ENCODE data around the gene AJAP1. TPM values are rescaled to one million over a fixed set of nuclear protein-coding genes. Genes with fewer than 3 reads are reported as not detected.

The AJAP1 gene
- total and polyA plus RNA-seq, 2 of the 8 experiments (the other 6 are each of a cell fraction or from before 2014, with no cell fraction given) = 1.9 to 6.2 TPM

GRCh38 chr1:4711416-4712275 lies 57.2 kb downstream of the AJAP1 start:
- Histone ChIP-seq H4K20me1 (replicated peaks in 1 of 2; ENCODE audit: control insufficient read depth in 1 of 2, insufficient read depth in 2 of 2, low read length in 2 of 2) (peaks cover 0 to 12% of the 10 kb centered on the region in 2 experiments), H4K5ac (ENCODE audit: insufficient read length, low read depth, low read length) (no peak overlapping the region), H3K56ac (replicated peaks; ENCODE audit: insufficient read length, low read depth, low read length) (no peak overlapping the region), H3K4ac (replicated peaks; ENCODE audit: insufficient read length, low read depth, low read length) (no peak overlapping the region), H3K79me2 (ENCODE audit: control insufficient read depth in 1 of 2, insufficient read depth in 2 of 2, low read length in 2 of 2) (peaks cover 0 to 2% of the 10 kb centered on the region in 2 experiments; a peak in 1 of 4 replicates), H2AK5ac (ENCODE audit: low read depth, low read length) (no peak overlapping the region), H3K18ac (ENCODE audit: extremely low read depth, low read length) (peak overlapping the region; percentile 60), H3K9me3 (ENCODE audit: insufficient read depth in 2 of 2, low read depth in 1 of 2, low read length in 1 of 2) (peaks cover 2 to 7% of the 10 kb centered on the region in 2 experiments; a peak in 1 of 4 replicates), H3K14ac (ENCODE audit: insufficient read length) (no peak overlapping the region), H3K79me1 (ENCODE audit: low read depth, low read length) (peaks cover 2% of the 10 kb centered on the region; the same call in 1 of the 2 replicates), H2BK15ac (ENCODE audit: low read length) (no peak overlapping the region), H3K4me1 (replicated peaks in 1 of 4; ENCODE audit: control insufficient read depth in 3 of 4, insufficient read depth in 4 of 4, low read length in 3 of 4) (peaks cover 0 to 31% (median 18%) of the 10 kb centered on the region in 4 experiments; a peak in 6 of 7 replicates), H2BK5ac (ENCODE audit: low read depth, low read length) (no peak overlapping the region), H3K4me3 (ENCODE audit: extremely low read depth in 1 of 4, insufficient read depth in 2 of 4, low read depth in 3 of 4, low read length in 4 of 4) (peak overlapping the region in 3 of 4 experiments; percentile 33 to 54 (median 34); a peak in 6 of 8 replicates), H4K91ac (replicated peaks; ENCODE audit: insufficient read length, low read length) (no peak overlapping the region), H3K36me3 (ENCODE audit: control insufficient read depth in 2 of 4, insufficient read depth in 4 of 4, low read length in 3 of 4) (peaks cover 0 to 3% (median 0%) of the 10 kb centered on the region in 4 experiments; a peak in 1 of 8 replicates), H3K9ac (replicated peaks in 1 of 4; ENCODE audit: extremely low read depth in 1 of 4, low read depth in 3 of 4, low read length in 3 of 4) (no peak overlapping the region), H2BK20ac (ENCODE audit: low read length) (no peak overlapping the region), H3K27ac (ENCODE audit: low read depth, low read length) (no peak overlapping the region), H3K23me2 (ENCODE audit: low read depth, low read length) (peaks cover 9% of the 10 kb centered on the region; the same call in 1 of the 2 replicates), H3K27me3 (replicated peaks in 1 of 4; ENCODE audit: control insufficient read depth in 3 of 4, extremely low read depth in 1 of 4, insufficient read depth in 3 of 4, low read length in 3 of 4) (peaks cover 4 to 19% (median 11%) of the 10 kb centered on the region in 4 experiments), H2BK120ac (replicated peaks; ENCODE audit: low read depth, low read length) (no peak overlapping the region), H2AFZ (ENCODE audit: low read length) (peak overlapping the region; percentile 67; the same call in 1 of the 2 replicates), H3K4me2 (ENCODE audit: insufficient read depth in 1 of 2, low read depth in 2 of 2, low read length in 2 of 2) (peak overlapping the region; percentile 62 to 71), H3K23ac (ENCODE audit: insufficient read length) (no peak overlapping the region), H4K8ac (ENCODE audit: extremely low read depth, insufficient read depth, low read length) (no peak overlapping the region; the same call in none of the 2 replicates), H2BK12ac (ENCODE audit: low read depth, low read length) (peak overlapping the region; percentile 50; the same call in 1 of the 2 replicates)
- DNase-seq (ENCODE audit: low read depth in 1 of 2, low spot score in 2 of 2) (peak in 1 of 2 experiments; percentile 64), FAIRE-seq (no peak)
- 71% methylated on average over 41 of the region's 66 CpGs; no CpG with 5 or more reads in 1 of the 2 experiments for WGBS, 2 experiments (ENCODE audit: extremely low coverage in 1 of 2, insufficient coverage in 1 of 2, insufficient read length in 1 of 2, insufficient replicate concordance in 2 of 2, low coverage in 1 of 2, low lambda C conversion rate in 2 of 2, missing lambda C conversion rate in 1 of 2)
- ChIA-PET POLR2A (ENCODE audit: partially characterized antibody) (interaction anchor here (0.9 to 1.8 kb wide), 2 partner anchors 14 to 17 kb away, joined by 3 to 6 read pairs; no protein-coding TSS in a partner anchor), CTCF (ENCODE audit: partially characterized antibody) (interaction anchor here (1.0 to 1.7 kb wide), 3 partner anchors 12 to 52 kb away, joined by 3 to 4 read pairs (median 4); no protein-coding TSS in a partner anchor)
- no peak for TF ChIP-seq CTCF (IDR thresholded peaks at IDR 0.05; ENCODE audit: control extremely low read depth in 1 of 3, insufficient read depth in 1 of 3, low read depth in 1 of 3, low read length in 3 of 3)
- no peak for TF ChIP-seq SIRT6 (IDR thresholded peaks at IDR 0.05; ENCODE audit: low read length)
- no peak for TF ChIP-seq NANOG (IDR thresholded peaks at IDR 0.05; ENCODE audit: insufficient read depth, low read depth, low read length, poor library complexity, severe bottlenecking)
- no peak for TF ChIP-seq MAFK (IDR thresholded peaks at IDR 0.05; ENCODE audit: low read depth, low read length)
- TF ChIP-seq E2F6 (IDR thresholded peaks at IDR 0.05) = peak; percentile 95
- TF ChIP-seq KDM4A (IDR thresholded peaks at IDR 0.05; ENCODE audit: low read depth, low read length, severe bottlenecking) = peak; percentile 27

Data from H1 (cell line).